Keratinocyte (primary cell): Measurements from ENCODE around the gene ARCN1. TPM values are rescaled to one million over a fixed set of nuclear protein-coding genes. Genes with fewer than 3 reads are reported as not detected.

Experiments used
- DNase-seq: peaks from one replicate; pipeline ENCODE4 v3.0.0-alpha.2; 2011; ENCODE audit warnings: low read depth, missing footprints, low spot score
- FAIRE-seq: peaks from 2 replicates; lab custom pipeline; 2011; peaks lifted over from hg19 to GRCh38; lab: Jason Lieb, UNC
- H2AFZ ChIP-seq: 2 replicates; pipeline ENCODE4 v1.6.0; 2012; ENCODE audit warnings: low read length, control low read depth, inconsistent platforms; ENCODE audit not compliant: control insufficient read depth
- H3K27ac ChIP-seq: 2 replicates; pipeline ENCODE4 v1.5.1; 2011; ENCODE audit warnings: low read length; ENCODE audit not compliant: control insufficient read depth, insufficient read depth
- H3K27me3 ChIP-seq: 3 replicates; pipeline ENCODE4 v1.6.0; 2011; ENCODE audit warnings: low read length; ENCODE audit not compliant: control insufficient read depth, insufficient read depth; ENCODE audit errors: extremely low read depth
- H3K36me3 ChIP-seq, 2 experiments: 2 replicates in 1 of 2; 3 replicates in 1 of 2; pipeline ENCODE4 v1.5.1; 2011; ENCODE audit warnings: low read length in 2 of 2, mild to moderate bottlenecking in 1 of 2; ENCODE audit not compliant: control insufficient read depth in 2 of 2, insufficient read depth in 2 of 2; ENCODE audit errors: extremely low read depth in 1 of 2
- H3K4me1 ChIP-seq: 3 replicates; pipeline ENCODE4 v1.5.1; 2011; ENCODE audit warnings: low read length; ENCODE audit not compliant: control insufficient read depth, insufficient read depth; ENCODE audit errors: extremely low read depth
- H3K4me2 ChIP-seq: 3 replicates; pipeline ENCODE4 v1.6.0; 2011; ENCODE audit warnings: low read depth, low read length; ENCODE audit not compliant: control insufficient read depth, insufficient read depth; ENCODE audit errors: extremely low read depth
- H3K4me3 ChIP-seq, 3 experiments: fragments of 200-600 bp in 1 of 3; sonication (generic) in 1 of 3; 2 replicates in 2 of 3; 3 replicates in 1 of 3; pipeline ENCODE4 v1.5.1; 2011 to 2016; ENCODE audit warnings: low read length in 3 of 3, mild to moderate bottlenecking in 3 of 3, control low read depth in 2 of 3, inconsistent platforms in 1 of 3, low read depth in 1 of 3, mixed read lengths in 1 of 3, mixed run types in 1 of 3, moderate library complexity in 1 of 3; ENCODE audit not compliant: control insufficient read depth in 2 of 3, insufficient read depth in 2 of 3; ENCODE audit errors: extremely low read depth in 1 of 3
- H3K79me2 ChIP-seq: 2 replicates; pipeline ENCODE4 v1.6.0; 2012; ENCODE audit warnings: low read length; ENCODE audit not compliant: control insufficient read depth, insufficient read depth
- H3K9ac ChIP-seq: 3 replicates; pipeline ENCODE4 v1.6.0; 2011; ENCODE audit warnings: low read length; ENCODE audit not compliant: control insufficient read depth, insufficient read depth; ENCODE audit errors: extremely low read depth
- H3K9me1 ChIP-seq: 3 replicates; pipeline ENCODE4 v1.6.0; 2011; ENCODE audit warnings: low read length; ENCODE audit not compliant: control insufficient read depth, insufficient read depth; ENCODE audit errors: extremely low read depth
- H3K9me3 ChIP-seq: 2 replicates; pipeline ENCODE4 v1.5.1; 2012; ENCODE audit warnings: low read depth, low read length; ENCODE audit not compliant: control insufficient read depth
- H4K20me1 ChIP-seq: 3 replicates; pipeline ENCODE4 v1.6.0; 2011; ENCODE audit warnings: low read length; ENCODE audit not compliant: control insufficient read depth, insufficient read depth; ENCODE audit errors: extremely low read depth
- EZH2 ChIP-seq: IDR thresholded peaks from one replicate; pipeline ENCODE4 v1.6.1; 2012; ENCODE audit warnings: inconsistent platforms, mild to moderate bottlenecking, low read length, moderate library complexity
- dilution Hi-C: fragments of 300-500 bp; cut with MboI; formaldehyde crosslinking; loops from one replicate; pipeline ENCODE4 v1.7.0; 2020; ENCODE audit warnings: low sequenced_read_pairs; ENCODE audit not compliant: extremely low pct_ligation_motif_present
- polyA plus RNA-seq, 5 experiments: library from polyadenylated mRNA; depleted of rRNA in 3 of 5; stranded (reverse) in 3 of 5; stranded (forward) in 1 of 5; unstranded in 1 of 5; fragments of >200 nt; gene quantifications; 1 replicate in 1 of 5; 2 replicates in 3 of 5; 3 replicates in 1 of 5; pipeline versions ENCODE4 v1.2.1 to v1.2.3, GENCODE V29; 2011 to 2012; ENCODE audit warnings: missing spikeins in 2 of 5, low read depth in 1 of 5, low replicate concordance in 1 of 5
- TF ChIP-seq, protein P1 (sequence below), 3 experiments: IDR thresholded peaks in 1 of 3; conservative IDR thresholded peaks in 1 of 3; optimal IDR thresholded peaks in 1 of 3; 2 replicates in 2 of 3; 3 replicates in 1 of 3; pipeline versions ENCODE3 to v1.5.1; 2011; ENCODE audit warnings: low read length in 3 of 3, mild to moderate bottlenecking in 3 of 3, moderate library complexity in 2 of 3, control low read depth in 1 of 3, inconsistent platforms in 1 of 3; ENCODE audit not compliant: insufficient read depth in 2 of 3; ENCODE audit errors: extremely low read depth in 1 of 3

The ARCN1 gene
- polyA plus RNA-seq, 1 donor (not counting 4 experiments of a cell fraction or from before 2014, with no cell fraction given), result 150 TPM

DNA sequence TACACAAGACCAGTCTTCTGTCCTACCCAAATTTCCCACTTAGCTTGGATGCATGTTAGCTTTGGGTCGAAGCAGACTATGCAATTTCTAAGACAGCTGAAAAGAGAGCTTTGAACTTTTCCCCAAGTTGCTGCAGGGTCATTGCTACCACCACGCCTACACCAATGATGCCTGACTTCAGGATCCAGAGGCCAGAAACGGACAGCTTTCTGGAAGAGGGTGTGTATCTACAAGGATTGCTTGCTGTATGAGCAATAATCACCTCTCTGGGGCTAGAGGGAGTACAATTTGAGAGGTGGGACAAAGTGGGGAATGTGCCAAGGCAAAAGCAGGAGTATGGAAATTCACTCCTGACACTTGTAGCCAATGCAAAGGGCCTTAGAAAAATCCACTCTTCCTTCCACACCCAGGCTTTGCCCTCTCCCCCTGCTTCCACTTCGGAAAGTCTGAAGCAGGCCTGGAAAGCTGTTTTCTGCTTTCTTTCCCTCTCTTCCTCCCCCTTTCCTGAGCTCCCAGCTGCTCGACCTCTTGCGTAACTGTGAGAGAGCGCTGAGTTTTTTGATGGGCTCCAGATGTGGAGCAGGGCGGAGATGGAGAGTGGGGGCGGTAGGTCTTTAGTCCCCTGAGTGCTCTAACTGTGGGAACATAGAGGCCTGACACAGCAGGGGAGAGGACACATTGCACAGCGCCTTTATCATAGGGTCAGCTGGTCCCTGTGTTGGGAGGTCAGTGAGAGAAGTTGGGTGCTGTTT is 33.1 kb downstream of the ARCN1 start:
- no peaks in the 10 kb centered on the region for H3K4me1 ChIP-seq
- H3K36me3 ChIP-seq, result peaks cover 9 to 10% of the 10 kb centered on the region in 2 experiments
- no peak overlapping the region for H3K27ac ChIP-seq
- no peak overlapping the region for H3K4me3 ChIP-seq
- no peak overlapping the region for H3K4me2 ChIP-seq
- DNase-seq, result no peak
- FAIRE-seq, result no peak
- H3K79me2 ChIP-seq, result no peaks in the 10 kb centered on the region
- H3K9ac ChIP-seq, result no peak overlapping the region
- no peak overlapping the region for H2AFZ ChIP-seq
- H3K9me1 ChIP-seq, result no peaks in the 10 kb centered on the region
- H3K9me3 ChIP-seq, result no peaks in the 10 kb centered on the region
- H3K27me3 ChIP-seq, result no peaks in the 10 kb centered on the region
- dilution Hi-C loops, result no loop called here
- no peak for TF ChIP-seq EZH2
- TF ChIP-seq, protein P1, sequence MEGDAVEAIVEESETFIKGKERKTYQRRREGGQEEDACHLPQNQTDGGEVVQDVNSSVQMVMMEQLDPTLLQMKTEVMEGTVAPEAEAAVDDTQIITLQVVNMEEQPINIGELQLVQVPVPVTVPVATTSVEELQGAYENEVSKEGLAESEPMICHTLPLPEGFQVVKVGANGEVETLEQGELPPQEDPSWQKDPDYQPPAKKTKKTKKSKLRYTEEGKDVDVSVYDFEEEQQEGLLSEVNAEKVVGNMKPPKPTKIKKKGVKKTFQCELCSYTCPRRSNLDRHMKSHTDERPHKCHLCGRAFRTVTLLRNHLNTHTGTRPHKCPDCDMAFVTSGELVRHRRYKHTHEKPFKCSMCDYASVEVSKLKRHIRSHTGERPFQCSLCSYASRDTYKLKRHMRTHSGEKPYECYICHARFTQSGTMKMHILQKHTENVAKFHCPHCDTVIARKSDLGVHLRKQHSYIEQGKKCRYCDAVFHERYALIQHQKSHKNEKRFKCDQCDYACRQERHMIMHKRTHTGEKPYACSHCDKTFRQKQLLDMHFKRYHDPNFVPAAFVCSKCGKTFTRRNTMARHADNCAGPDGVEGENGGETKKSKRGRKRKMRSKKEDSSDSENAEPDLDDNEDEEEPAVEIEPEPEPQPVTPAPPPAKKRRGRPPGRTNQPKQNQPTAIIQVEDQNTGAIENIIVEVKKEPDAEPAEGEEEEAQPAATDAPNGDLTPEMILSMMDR (optimal IDR thresholded peaks at IDR 0.05 in 1 of 3, IDR thresholded peaks at IDR 0.05 in 1 of 3, conservative IDR thresholded peaks at IDR 0.05 in 1 of 3; ENCODE audit: extremely low read depth in 1 of 3, insufficient read depth in 2 of 3, low read length in 3 of 3), result no peak
- no peaks in the 10 kb centered on the region for H4K20me1 ChIP-seq

DNA sequence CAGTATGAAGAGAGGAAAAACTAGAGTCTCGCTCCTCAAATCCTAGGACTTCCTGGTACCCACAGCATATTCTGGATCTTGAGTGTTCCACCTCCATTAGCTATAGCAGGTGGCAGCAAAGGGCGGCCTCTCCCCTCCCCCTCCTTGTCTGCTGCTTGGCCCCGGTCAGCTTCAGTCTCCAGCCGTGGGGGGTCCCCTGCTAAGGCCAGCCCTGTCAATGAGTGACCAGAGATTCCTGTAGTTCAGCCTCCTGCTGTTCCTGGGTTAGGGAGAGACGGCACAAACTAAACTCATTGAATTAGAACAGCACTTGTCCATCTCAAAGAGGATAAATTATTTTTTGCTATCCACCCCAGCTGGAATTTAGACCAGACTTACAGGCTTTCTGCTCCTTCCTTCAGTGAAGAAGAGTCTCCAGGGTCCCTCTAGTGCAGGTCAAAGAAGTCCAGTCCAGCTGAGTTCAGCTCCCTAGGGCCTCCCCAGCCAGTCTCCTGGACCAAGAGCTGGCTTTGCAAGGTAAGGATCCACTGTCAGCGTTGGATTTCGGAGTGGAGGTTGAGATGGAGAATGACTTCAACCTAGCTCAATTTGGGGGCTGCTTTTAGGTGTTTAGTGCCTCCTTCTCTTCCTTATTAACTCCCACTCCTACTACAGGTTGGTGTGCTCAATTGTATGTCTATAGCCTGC is 34.1 kb downstream of the ARCN1 start:
- Histone ChIP-seq H3K27ac (no peak overlapping the region), H3K4me1 (no peaks in the 10 kb centered on the region), H3K9me1 (no peaks in the 10 kb centered on the region), H3K27me3 (no peaks in the 10 kb centered on the region), H3K4me2 (no peak overlapping the region), H4K20me1 (no peaks in the 10 kb centered on the region), H3K9me3 (no peaks in the 10 kb centered on the region), H3K9ac (no peak overlapping the region), H3K4me3 (no peak overlapping the region), H2AFZ (no peak overlapping the region), H3K79me2 (no peaks in the 10 kb centered on the region), H3K36me3 (peaks cover 4 to 7% of the 10 kb centered on the region in 2 experiments)
- TF ChIP-seq EZH2, result no peak
- TF ChIP-seq, protein P1 (optimal IDR thresholded peaks at IDR 0.05 in 1 of 3, IDR thresholded peaks at IDR 0.05 in 1 of 3, conservative IDR thresholded peaks at IDR 0.05 in 1 of 3; ENCODE audit: extremely low read depth in 1 of 3, insufficient read depth in 2 of 3, low read length in 3 of 3), result no peak
- DNase-seq (no peak), FAIRE-seq (no peak)
- dilution Hi-C loops, result no loop called here
